Measurements from ENCODE around the gene COX7A2.

The COX7A2 gene, protein sequence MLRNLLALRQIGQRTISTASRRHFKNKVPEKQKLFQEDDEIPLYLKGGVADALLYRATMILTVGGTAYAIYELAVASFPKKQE

DNA sequence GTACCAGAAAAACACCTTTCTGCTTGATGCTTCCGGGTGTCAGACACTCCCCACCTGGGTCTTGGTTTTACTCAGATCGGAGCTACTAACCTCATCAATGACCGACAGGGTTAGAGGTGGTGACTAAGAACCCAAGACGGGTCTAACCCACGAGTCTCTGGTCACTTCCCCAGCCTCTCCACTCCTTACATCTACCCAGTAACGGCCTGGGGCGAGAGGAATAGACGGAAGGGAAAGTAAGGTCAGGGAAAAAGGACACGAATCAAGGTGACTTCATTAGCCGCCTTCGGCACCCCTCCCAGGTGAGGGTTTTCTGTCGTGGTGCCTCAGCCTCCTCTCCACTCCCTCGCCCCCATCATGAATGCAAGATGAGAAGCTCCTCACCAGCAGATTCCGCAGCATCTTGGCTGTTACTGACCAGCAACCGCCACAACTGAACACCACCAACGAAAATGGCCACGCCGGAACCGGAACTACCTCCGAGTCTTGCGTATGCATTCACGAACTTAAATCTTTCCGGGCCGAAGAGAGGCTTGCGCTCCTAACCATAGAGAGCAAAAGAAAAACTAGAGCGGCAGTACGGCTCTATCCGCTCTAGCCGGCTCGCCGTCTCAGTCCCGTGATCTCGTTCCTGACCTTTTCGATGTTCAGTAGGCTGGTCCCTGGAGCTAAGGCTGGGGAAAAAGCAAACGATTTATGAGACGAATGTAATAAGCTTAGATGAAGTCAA lies at the start of gene COX7A2:
Gene COX7A2 (minus strand): TSS at position 469 of the 730 bp plus-strand sequence. CDS start 67 bp downstream, at position 402.
- DNase-seq: peak; percentile 95

DNA sequence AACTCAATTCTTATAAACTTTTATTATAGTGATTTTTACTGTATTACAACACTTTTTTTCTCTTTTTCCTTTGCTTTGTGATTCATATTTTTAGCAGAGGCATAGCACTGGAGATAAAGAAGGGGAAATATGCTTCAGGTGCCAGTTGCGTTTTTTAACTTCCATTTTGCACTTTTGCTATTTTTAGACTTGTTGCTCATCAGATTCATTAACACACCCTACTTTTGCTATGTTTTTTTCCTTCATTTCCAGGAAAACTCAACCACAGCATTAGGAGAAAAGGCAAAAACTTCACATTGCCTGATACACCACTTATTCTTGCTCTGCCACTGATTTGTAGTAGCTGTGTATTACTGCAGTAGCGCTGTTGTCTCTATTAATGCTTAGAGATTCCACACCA lies 49.0 kb upstream of the COX7A2 start:
- DNase-seq: no peak

DNA sequence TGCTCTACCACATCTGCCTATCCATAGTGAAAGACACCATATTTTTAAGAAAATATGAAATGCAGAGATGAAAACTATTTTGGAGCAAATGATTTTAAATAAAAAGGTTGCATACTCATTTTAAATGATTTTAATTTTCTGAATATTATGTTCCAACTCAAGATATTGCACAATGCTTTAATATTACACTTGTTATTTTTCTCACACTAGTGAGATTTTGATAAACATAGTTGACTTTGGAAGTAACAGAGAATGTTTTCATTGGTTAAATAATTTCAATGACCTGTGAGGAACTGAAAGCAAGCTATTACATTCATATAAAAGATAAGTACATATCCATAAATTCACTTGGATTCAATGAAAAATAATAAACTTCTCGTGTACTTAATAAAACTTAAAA lies 48.1 kb upstream of the COX7A2 start:
- DNase-seq: no peak

DNA sequence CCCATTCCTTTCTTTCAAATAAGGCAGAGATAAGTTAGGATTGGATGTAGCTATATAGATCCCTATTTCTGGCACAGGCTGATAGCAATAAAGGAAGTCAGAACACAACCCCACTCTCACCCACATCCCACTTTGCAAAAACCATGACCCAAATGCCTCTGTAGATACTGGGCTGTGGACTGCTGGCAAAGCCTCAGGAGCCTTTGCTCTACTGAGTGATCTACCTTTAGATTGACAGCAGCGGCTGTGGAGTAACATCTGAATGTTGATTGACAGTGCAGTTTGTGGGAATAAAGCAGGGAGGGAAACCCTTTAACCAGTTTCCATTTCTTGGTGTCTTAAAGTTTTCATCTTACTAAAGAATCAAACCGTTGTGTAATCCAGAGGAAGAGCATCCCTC lies 47.7 kb upstream of the COX7A2 start:
- DNase-seq: no peak

DNA sequence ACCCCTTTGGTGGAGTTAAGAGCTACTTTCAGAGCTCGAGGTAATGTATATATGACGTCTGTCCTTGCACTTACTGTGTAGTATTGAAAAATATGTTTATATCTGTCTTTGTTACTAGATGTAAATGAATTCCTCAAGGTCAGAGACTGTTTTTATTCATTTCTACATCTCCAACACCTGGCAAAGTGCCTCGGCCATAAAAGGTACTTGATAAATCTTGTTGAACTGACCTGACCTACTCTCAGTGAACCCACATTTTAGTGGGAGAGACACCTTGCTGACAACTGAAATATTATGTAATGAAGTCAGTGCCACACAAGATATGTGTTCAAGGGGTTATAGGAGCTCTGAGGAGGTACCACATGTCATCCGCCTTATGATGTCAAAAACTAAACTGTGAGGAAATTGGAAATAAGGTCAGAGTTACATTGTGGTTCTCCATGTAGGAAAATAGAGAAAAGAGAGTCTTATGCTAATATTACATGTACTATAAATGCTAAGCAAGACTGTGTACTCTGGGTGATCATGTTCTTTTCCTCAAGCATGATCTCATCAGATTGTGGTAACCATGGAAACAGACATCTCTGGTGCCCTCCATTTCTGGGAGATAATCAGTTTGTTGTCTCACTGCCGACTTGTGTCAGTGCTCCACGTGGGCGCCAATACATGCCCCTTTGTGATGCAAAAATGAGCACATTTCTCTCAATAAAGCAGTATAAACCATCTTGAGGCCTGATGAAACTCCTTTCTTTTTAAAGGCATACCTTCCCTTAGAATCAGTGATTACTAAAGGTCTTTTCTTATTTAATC lies 46.7 kb upstream of the COX7A2 start:
- DNase-seq: no peak

DNA sequence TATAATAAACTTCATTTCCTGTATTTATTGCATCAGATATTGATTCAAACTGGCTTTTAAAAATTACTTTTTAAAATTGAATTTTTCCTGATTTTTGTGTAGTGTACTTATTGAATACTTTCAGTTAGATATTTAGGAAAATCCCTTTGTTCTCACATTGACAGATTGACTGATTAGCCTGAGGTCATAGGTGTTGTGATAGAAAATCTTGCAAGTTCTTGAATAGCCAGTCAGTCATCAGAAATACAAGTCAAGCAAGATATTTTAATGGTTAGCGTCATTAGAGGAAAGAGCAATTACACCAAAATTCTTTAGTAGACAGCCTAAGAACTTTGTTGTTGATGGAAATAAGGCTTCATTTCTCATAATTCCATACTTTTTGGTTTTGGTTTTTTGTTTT lies 44.4 kb upstream of the COX7A2 start:
- no peak for DNase-seq

DNA sequence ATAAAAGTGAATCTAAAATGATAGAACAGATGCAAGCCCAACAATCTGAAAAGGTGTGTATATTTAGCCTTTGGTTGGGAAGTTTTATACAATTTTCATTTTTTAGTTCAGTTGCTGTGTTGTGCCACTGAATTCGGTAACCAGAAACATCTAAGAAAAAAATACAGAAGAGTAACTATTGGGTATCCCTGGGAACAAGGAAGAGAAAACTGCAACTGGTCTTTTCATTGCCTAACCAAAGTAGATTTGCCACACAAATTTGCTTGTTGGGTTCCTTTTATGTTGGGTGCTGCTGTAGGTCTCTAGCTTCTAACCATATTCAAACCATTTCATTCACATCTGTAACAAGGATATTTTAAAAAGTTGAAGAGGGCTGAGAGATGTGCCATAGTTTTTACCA lies 43.8 kb upstream of the COX7A2 start:
- no peak for DNase-seq

DNA sequence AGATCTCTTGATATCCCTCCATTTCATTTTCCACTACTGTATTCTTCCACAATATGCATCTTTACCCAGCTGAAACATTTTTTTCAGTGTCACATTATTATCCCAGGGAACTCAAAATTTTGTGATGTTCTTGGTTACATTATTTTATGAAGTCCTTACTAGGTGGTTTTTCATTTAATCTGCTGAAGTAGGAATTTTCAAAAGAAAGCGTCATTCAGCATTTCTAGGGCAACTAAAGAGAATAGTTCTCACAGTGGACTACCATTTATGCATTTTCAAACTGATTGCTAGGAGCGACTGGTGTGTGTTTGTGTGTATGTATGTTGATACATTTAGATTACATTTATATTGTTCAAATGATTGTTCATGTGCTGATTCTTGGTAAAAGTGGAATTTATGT lies 43.4 kb upstream of the COX7A2 start:
- DNase-seq: no peak

DNA sequence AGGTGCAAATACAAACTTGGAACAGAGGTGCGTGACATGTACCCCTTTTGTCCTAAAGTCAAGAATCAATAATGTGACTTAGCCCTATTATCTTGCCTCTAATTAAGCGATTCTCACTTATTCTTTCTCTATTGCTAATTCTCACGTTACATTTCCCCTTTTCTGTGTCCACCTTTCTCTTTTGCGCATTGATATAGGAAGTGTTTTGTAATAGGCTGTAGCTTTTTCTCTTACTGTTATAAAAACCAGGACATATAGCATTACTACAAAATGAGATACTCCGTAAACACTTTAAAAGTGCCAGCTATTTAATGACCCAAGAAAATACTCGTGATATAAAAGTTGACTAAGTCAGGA lies 41.7 kb upstream of the COX7A2 start:
- no peak for DNase-seq

DNA sequence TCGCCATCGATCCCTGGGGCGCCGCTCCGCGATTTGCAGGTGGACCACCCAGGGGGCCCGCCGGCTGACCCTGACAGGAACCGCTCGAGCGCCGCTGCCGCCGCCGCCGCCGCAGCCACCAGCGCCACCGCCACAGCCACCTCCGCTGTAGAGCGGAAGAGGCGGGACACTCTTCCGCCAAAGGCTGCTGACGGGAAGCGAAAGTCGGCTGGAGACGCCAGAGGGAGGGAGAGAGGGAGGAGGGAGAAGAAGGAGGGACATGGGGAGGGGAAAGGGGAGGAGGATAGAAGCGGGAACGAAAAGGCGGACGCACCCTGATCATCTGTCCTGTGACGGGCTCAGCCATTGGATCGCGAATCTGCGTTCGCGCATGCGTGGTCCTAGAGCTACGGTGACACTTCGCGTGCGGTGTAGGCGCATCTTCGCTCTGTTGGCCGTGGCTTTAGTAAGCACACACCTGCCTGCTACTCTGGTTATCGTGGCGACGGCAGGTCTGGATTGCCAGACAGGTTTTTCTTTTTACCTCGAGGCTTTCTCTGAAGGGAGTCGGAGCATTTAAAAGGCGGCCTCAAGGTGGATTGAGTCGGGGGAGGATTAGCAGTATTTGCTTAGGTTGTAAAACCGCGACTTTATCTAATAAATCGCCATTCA lies 41.2 kb upstream of the COX7A2 start, which contains the start of gene TMEM30A:
Gene TMEM30A (minus strand): TSS at position 161 of the 651 bp plus-strand sequence. CDS start 154 bp downstream, at position 7.
- DNase-seq: peak; percentile 99

DNA sequence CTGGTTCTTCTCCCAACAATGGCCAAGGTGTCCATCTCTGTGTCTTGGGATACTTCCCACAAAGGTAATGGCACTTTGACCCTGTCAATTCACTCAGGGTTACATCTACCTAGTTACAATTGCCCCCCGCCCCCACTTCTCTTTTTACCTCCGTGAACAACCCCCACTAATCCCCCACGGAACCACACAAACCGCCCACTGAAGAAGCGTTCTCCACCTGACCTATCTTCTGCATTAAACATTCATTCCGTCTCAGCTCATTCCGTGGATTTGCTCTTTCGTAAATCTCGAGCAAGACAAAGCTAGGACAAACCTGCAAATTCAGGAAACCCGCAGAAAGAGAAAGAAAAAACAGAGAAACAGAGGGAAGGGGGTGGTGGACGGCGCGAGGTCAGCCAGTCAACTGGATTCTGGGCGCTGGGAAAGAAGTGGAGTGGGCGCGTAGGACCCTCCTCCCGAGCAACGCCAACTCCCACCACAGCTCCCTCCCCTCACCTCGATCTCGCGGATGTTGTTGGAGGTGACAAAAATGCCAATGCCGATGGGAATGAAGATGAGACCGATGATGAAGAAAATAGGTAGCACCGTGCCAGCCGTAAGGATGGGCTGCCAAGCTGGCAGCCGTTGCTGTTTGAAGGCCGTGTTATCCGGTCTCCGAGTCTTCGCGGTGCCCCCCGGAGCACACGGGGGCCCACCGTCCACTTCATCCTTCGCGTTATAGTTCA lies 40.5 kb upstream of the COX7A2 start:
- DNase-seq: peak; percentile 11

DNA sequence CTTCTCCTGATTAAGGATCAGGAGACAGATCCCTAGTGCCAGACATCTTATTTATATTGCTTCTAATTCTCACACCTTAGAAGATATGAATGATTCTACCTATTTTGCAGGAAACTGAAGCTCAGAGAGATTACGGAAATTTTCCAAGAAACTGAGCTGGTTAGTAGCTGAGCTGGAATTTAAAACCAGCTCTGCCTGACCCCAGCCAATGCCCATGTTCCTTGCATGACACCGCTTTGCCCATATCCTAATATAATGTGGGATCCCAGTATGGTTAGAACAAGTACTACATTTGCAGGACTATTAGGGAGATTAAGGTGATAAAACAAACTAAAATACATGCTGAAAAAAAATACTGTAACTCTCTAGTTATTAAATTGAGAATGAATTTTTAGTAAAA lies 39.1 kb upstream of the COX7A2 start:
- DNase-seq: no peak

DNA sequence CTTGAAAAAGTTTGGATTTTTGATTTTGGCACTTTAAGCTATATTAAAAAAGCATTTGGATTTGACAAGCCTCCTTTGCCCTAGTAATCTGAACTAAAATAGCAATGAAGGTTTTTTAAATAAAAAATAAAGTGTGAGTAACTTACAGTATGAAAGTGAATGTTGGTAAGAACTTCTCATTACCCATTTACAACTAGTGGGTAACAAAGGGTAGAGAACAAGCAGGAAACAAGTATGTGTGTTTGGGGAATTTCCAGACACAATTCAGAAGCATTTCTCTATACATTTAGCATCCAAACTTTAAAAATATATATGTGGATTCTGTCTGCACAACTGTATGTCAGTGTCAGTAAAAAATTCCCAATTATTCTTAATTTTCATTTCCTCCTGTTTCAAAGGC lies 38.1 kb upstream of the COX7A2 start:
- peak; percentile 33 for DNase-seq

DNA sequence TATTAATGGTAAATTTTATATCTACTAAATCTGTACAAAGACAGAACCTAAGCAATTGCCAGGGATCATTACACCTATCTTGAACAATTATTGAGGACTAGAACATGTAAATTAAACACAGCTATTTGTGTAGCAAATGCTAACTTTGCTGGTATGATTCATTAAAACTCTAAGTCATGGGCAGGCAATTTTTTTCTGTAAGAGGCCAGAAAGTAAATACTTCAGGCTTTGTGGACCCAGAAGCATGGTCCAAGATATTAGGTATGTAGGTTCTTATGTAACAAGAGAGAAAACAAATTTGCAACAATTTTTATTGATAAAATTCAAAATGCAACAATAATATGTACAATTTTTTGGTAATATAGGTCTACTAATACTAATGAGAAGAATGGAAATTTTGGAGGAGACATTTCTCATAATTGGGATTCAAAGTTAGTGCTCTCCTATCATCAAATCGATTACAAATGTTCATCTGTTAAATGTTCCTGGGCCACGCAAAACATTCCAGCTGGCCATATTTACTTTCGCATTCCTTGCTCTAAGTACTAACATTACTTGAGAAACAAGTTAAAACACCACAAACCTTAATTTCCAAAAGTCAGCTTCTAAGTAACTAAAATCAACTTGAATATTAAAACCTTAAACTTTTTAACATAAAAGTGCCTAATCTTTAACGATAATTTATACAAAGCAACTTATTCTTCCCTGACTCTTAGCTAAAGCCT lies 36.7 kb upstream of the COX7A2 start:
- DNase-seq: no peak

DNA sequence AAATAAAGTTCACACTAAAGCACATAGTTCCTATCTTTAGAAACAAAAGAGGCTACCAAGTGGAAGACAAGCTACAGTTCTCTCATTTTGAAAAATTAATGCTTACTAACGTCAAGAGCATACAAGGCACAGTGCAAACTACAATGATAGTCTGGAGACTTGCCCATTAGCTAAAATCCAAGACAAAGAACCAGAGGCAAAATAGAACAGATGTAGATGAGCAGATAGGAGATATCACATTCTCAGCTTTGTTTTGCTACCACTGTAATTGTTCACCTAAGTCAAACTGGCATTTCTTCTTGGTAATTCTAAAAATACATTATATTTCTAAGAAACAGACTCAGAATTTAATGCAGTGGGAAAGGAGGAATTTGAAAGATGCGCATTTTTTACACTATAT lies 35.8 kb upstream of the COX7A2 start:
- no peak for DNase-seq

DNA sequence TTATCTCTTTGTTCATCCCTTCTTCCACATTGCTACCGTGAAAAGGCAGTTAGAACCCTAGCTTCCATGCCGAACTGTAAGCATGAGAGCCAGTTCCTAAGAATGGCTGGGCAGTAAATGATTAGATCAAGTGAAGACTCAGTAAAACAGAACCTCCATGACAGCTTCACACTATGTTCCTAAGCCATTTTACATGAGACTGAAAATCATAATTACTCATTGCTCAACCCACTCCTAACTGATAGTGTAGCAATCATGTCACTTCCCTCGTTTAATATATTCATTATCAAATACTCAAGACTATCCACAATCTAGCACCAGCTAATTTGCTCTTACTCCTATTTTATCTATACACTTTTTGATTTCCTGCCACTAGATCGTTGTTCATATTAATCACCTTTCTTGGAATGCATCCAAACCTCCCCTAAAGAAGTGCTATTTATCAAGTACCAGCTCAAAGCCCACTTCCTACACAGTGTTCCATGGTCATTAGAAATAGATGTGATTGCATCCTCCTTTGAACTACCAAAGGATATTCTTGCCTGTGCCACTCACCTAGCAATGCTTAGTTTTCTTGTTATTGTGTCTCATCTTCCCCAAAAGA lies 35.0 kb upstream of the COX7A2 start:
- DNase-seq: peak; percentile 11

DNA sequence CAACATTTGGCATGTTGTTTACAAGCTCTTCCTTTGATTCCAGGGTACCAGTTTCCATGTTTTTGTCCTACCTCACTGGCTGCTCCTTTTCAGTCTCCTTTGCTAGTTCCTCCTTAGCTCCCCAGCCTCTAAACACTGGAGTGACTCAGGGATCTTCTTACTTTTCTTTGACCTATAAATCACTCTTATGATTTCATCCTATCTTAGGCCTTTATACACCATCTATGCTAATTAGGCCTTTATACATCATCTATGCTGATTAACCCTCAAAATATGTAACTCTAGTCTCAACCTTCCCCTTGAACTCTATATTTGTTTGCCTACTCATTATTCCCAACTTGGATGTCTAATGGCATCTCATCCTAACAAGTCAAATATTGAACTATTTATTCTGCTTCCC lies 31.5 kb upstream of the COX7A2 start:
- DNase-seq: no peak

DNA sequence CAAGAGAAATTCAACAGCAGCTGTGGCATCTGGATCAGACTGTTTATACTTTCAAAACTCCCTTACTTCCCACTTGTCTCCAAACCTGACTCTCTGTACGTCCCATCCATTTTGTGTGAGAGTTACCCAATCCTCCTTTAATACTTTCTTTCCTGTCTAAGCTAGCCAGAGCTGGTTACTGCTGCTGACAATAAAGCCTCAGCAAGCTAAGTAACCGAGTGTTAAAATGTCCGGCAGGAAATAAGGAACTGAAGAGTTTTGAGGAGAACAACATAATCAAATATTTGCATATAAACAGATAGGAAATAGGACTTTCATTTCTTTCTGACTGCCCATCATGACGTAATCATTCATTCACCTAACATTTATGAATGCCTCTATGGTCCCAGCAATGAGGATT lies 29.4 kb upstream of the COX7A2 start:
- DNase-seq: no peak

DNA sequence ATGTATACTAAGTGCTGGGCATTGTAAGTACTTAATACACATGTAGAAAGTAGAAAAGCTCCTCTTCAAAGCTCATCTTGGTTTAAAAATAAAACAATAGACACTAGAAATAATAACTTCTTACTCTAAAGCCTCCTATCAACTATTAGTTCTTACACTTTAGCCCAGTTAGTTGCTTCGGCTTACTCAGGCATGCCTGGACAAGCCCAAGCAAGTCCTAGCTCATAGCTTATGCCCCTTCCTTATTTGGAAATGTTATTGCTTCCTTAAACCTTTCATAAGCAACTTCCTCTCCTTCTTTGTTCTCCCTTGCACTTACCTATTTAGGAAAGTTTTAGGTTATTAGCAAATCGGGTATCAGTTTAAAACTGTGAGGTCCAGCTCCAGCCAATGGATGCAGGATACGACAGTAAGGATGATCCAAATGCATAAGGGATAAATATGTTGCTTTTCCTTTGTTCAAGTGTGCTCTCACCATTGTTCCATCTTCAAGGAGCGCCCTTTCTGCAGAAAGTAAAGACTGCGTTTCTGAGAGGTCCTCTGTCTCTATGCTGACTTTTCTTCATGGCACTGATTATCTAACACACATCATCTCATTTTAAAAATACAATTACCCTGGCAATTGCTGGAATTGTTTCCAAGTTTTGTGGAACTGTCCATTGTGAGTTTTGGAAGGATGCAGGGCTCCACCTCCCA lies 28.7 kb upstream of the COX7A2 start:
- no peak for DNase-seq

DNA sequence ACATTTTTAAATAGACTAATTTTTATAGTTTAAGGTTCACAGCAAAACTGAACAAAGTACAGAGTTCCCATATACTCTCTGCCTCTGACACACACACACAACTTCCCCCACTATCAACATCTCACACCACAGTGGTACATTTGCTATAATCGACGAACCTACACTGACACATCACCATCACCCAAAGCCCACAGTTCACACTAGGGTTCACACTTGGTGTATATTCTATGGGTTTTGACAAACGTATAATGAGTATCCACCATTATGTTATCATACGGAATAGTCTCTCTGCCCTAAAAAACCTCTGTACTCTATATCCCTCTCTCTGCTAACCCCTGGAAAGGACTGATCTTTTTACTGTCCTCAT lies 25.4 kb upstream of the COX7A2 start:
- peak; percentile 18 for DNase-seq
